GM21515 (cell line): ENCODE data around the gene ERCC8.
"Not testable (repeated sequence)": the region's sequence is repeated elsewhere in the genome, so short reads cannot be mapped to it uniquely, and the experiment has no call there.

ENCODE experiments used
- ATAC-seq: cut with Tn5 transposase; IDR thresholded peaks from one replicate; pipeline ENCODE4 v1.9.1; 2021; ENCODE audit not compliant: unreplicated experiment

ERCC8 gene

GRCh38 chr5:60944904-60945812 lies at the start of gene ERCC8, which contains the start of gene NDUFAF2:
Gene ERCC8, minus strand, starts transcription at chr5:60945070. Its CDS starts 62 bp downstream, at chr5:60945008.
Gene NDUFAF2, plus strand, starts transcription at chr5:60945205. Its CDS starts 51 bp downstream, at chr5:60945256.
- ATAC-seq, result peak; percentile 100

- no peak for ATAC-seq
These were observed 49.2 kb upstream of the ERCC8 start for GRCh38 chr5:60993875-60994571.

- ATAC-seq, result no peak
These were observed 48.6 kb upstream of the ERCC8 start for GRCh38 chr5:60993425-60993824.

GRCh38 chr5:60992871-60993270 lies 48.0 kb upstream of the ERCC8 start:
- ATAC-seq, result no peak

- no peak for ATAC-seq
These were observed 44.9 kb upstream of the ERCC8 start for GRCh38 chr5:60989790-60990189.

GRCh38 chr5:60982127-60982526 lies 37.3 kb upstream of the ERCC8 start:
- ATAC-seq, result not testable (repeated sequence)

GRCh38 chr5:60980511-60980910 lies 35.6 kb upstream of the ERCC8 start:
- no peak for ATAC-seq

- ATAC-seq, result no peak
These were observed 34.1 kb upstream of the ERCC8 start for GRCh38 chr5:60978968-60979367.

GRCh38 chr5:60977956-60978737 lies 33.3 kb upstream of the ERCC8 start:
- no peak for ATAC-seq

GRCh38 chr5:60972231-60972630 lies 27.4 kb upstream of the ERCC8 start:
- no peak for ATAC-seq

GRCh38 chr5:60961685-60962084 lies 16.8 kb upstream of the ERCC8 start:
- ATAC-seq, result no peak

GRCh38 chr5:60960591-60960990 lies 15.7 kb upstream of the ERCC8 start:
- no peak for ATAC-seq

- no peak for ATAC-seq
These were observed 14.3 kb upstream of the ERCC8 start for GRCh38 chr5:60959156-60959555.

GRCh38 chr5:60958712-60959111 lies 13.8 kb upstream of the ERCC8 start:
- ATAC-seq, result no peak

- ATAC-seq, result no peak
These were observed 13.2 kb upstream of the ERCC8 start for GRCh38 chr5:60958088-60958487.

GRCh38 chr5:60955239-60955638 lies 10.4 kb upstream of the ERCC8 start:
- ATAC-seq, result no peak

- ATAC-seq, result no peak
These were observed 3.9 kb upstream of the ERCC8 start for GRCh38 chr5:60948738-60949137.

GRCh38 chr5:60945813-60946187 lies 930 bp upstream of the ERCC8 start:
- ATAC-seq, result peak; percentile 21

- no peak for ATAC-seq
These were observed 1.2 kb downstream of the ERCC8 start for GRCh38 chr5:60943624-60944023.

GRCh38 chr5:60929024-60929423 lies 15.8 kb downstream of the ERCC8 start:
- no peak for ATAC-seq

- ATAC-seq, result no peak
These were observed 17.4 kb downstream of the ERCC8 start for GRCh38 chr5:60927450-60927849.
